GM19455 (cell line): ENCODE data around the gene JDP2.
"Not testable (repeated sequence)": the region's sequence is repeated elsewhere in the genome, so short reads cannot be mapped to it uniquely, and the experiment has no call there.

Experiments used
- ATAC-seq: cut with Tn5 transposase; IDR thresholded peaks from one replicate; pipeline ENCODE4 v1.9.1; 2021; ENCODE audit not compliant: unreplicated experiment

The JDP2 gene

GRCh38 chr14:75427482-75428229, at the start of gene JDP2:
Gene JDP2 (plus strand): TSS chr14:75428022. CDS start chr14:75437921, 9,899 bp downstream.
- peak; percentile 49 for ATAC-seq

- ATAC-seq = no peak
Measured at GRCh38 chr14:75379246-75379929, 48.4 kb upstream of the JDP2 start.

DNA sequence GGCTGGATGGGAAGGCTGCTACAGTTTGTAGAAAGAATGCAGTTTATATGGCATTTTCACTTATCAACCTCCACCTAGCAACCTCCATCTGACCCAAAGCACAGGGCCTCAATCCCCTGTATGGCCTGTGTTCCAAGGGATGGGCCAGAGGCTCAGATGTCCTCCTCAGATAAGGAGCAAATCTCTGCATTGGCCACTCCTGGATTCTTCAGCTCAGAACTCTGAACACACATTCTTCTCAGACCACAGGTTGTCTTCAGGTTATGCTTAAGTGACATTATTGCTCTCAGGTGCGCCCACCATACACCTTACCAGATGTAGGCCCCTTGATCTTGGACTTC, 47.9 kb upstream of the JDP2 start:
- ATAC-seq = no peak

GRCh38 chr14:75380656-75381055, 47.2 kb upstream of the JDP2 start:
- ATAC-seq = no peak

GRCh38 chr14:75381642-75382041, 46.2 kb upstream of the JDP2 start:
- ATAC-seq = no peak

- not testable (repeated sequence) for ATAC-seq
Measured at GRCh38 chr14:75383219-75383618, 44.6 kb upstream of the JDP2 start.

DNA sequence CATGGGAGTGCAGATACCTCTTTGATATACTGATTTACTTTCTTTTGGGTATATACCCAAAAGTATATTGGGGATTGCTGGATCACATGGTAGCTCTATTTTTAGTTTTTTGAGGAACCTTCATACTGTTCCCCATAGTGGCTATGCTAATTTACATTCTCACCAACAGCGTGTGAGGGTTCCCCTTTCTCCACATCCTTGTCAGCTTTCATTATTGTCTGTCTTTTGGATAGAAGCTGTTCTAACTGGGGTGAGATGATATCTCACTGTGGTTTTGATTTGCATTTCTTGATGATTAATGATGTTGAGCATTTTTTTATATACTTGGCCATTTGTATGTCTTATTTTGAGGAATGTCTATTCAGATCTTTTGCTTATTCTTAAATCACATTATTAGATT, 44.1 kb upstream of the JDP2 start:
- no peak for ATAC-seq

DNA sequence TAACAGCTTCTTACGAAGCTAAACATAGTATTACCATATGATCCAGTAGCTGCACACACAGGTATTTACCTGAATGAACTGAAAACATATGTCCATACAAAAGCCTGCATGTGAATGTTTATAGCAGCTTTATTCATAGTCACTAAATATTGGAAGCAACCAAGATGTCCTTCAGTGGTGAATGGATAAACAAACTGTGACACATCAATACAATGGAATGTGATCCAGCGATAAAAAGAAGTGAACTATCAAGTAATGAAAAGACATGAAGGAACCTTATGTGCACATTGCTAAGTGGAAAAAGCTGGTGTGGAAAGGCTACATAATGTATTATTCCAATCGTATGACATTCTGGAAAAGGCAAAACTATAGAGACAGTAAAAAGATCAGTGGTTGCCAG, 38.1 kb upstream of the JDP2 start:
- no peak for ATAC-seq

DNA sequence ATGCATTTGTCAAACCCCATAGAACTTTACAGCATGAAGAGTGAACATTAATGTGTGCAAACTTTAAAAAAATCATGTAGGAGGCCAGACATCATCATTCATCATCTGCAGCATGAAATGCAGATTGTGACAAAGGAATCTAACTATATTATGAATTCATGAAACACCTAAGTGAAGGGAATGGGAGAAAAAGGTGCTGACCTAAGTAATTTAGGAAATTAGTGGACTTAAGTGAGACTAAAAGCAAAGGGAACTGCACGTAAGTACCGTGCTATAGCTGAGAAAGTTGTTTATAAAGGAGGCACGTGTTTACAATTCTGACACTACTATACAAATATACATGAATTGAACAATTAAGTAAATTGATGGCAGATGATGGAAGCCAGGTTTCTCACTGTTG, 37.6 kb upstream of the JDP2 start:
- no peak for ATAC-seq

GRCh38 chr14:75391953-75392352, 35.9 kb upstream of the JDP2 start:
- no peak for ATAC-seq

GRCh38 chr14:75392686-75393641, 34.9 kb upstream of the JDP2 start:
- ATAC-seq = no peak

DNA sequence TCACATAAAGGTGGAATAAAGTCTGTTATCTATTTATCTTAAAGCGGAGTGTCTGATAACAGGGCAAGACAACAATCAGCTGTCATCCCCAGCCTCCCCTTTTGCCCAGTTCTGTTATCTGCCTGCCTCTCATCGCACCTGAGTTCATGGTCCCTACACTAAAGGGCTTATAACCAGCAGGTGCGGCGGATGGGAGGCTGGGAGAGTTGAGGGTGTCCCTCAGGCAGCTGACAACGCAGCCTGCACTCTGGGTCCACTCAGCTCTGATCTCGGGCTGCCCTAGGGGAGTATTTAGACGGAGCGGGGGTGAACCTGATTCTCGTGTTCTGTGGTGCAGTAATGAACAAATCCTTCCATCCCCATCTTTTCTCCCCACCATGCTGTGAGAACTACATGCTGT, 34.0 kb upstream of the JDP2 start:
- ATAC-seq = no peak

DNA sequence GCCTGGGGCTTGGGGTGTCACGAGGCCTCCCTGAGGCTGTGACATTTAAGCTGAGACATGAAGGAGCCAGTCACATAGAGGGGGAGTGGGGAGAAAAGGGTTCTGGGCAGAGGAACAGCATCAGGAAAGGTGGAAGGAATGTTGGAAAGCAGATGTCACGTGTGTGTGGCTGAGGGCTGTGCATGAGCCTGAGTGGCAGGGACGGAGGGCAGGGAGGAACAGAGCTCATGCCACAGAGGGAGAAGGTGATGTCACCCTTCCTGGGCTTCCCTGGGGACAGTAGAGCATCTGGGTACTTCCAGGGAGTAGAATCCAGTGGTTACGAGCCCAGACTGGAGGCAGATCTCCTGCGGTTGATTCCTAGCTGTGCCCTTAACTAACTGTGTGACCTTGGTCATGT, 32.0 kb upstream of the JDP2 start:
- ATAC-seq = no peak

DNA sequence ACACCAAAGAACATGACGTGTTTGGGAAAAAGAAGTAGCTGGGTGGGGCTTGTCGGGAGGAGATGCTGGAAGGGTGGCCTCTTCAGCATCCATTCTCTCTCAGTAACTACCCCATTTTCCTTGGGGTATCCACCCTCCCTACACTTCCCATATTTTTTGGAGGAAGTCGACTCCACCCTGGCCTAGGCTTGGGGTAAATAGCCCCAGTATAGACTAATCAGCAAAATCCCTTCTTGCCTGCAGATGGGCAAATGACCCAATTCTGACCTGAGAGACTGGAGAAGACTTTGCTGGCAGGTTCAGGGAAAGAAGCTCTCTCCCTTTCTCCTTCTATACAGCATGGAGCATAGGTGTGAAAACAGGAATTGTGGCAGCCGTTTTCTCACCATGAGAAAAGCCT, 28.5 kb upstream of the JDP2 start:
- no peak for ATAC-seq

GRCh38 chr14:75399843-75400775, 27.7 kb upstream of the JDP2 start:
- ATAC-seq = no peak

DNA sequence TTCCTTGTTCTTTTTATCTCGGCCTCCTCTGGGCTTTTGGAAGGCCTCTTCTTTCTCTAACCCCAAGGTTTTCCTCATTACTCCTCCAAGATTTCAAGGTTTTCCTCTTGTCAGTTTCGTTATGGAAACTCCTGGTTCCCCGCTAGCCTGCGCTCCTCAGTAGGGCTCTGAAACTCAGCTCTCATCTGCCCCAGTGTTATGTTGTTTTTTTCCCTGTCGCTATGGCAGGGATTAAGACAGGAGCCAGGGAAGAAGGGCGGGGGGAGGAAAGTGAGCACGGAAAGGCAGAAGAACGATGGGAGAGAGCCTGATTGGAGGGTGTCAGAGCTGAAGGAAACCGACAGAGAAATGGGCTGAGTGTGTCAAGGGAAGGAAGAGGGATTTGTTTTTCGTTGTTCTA, 26.5 kb upstream of the JDP2 start:
- ATAC-seq = no peak

- ATAC-seq = no peak
Measured at GRCh38 chr14:75402867-75403413, 24.9 kb upstream of the JDP2 start.

GRCh38 chr14:75404847-75405246, 23.0 kb upstream of the JDP2 start:
- no peak for ATAC-seq

DNA sequence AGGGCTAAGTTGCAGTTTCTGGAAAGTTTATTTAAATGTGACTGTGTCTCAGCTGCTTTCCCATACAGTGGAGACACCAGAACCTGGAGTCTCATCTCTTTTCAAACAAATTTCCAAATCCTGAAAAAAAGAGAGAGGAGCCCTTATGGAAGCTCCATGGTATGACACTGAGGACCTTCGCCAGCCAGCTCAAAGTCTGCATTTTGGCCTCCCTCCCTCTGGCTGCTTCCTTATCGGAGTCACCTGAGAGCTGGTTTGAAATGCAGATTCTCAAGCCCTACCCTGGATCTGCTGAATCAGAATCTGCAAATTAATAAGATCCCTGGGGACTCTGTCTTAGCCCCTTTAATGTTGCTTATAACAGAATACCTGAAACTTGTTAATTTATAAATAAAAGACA, 21.7 kb upstream of the JDP2 start:
- ATAC-seq = no peak

DNA sequence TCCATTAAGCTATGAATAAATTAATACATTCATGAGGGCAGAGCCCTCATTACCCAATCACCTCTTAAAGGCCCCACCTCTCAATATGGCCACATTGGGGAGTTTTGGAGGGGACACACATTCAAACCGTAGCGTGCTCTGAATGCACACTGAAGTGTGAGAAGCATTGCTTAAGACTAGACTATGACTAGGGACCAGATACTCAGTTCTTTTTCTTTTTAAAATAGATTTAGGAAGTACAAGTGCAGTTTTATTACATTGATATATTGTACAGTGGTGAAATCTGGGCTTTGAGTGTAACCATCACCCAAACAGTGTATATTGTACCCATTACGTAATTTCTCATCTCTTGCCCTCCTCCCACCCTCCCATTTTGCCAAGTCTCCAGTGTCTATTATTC, 21.0 kb upstream of the JDP2 start:
- ATAC-seq = no peak
